Parathyroid adenoma (tissue), 2 donors: Measurements from ENCODE around the gene C1QTNF4.
A peak's percentile ranks its signal among the peaks of the same experiment; 100 is the strongest.

Source experiments
- H2AFZ ChIP-seq: fragments of 300-600 bp; sonication (generic); one replicate; pipeline ENCODE4 v1.7.0; 2017; ENCODE audit warnings: antibody characterized with exemption, mild to moderate bottlenecking
- H3K27ac ChIP-seq: fragments of 300-600 bp; sonication (generic); one replicate; pipeline ENCODE4 v1.7.0; 2017
- H3K27me3 ChIP-seq: fragments of 300-600 bp; sonication (generic); one replicate; pipeline ENCODE4 v1.7.0; 2017; ENCODE audit warnings: low read length; ENCODE audit not compliant: control insufficient read depth, insufficient read depth
- H3K36me3 ChIP-seq: fragments of 300-600 bp; sonication (generic); one replicate; pipeline ENCODE4 v1.7.0; 2017; ENCODE audit warnings: low read length; ENCODE audit not compliant: control insufficient read depth, insufficient read depth
- H3K4me1 ChIP-seq: fragments of 300-600 bp; sonication (generic); one replicate; pipeline ENCODE4 v1.7.0; 2017; ENCODE audit warnings: control low read depth
- H3K4me2 ChIP-seq: fragments of 300-600 bp; sonication (generic); one replicate; pipeline ENCODE4 v1.7.0; 2017; ENCODE audit warnings: low read length
- H3K4me3 ChIP-seq: fragments of 300-600 bp; sonication (generic); one replicate; pipeline ENCODE4 v1.7.0; 2017; ENCODE audit warnings: low read depth, low read length
- H3K79me2 ChIP-seq: fragments of 300-600 bp; sonication (generic); one replicate; pipeline ENCODE4 v1.7.0; 2017; ENCODE audit warnings: control low read depth
- H3K9ac ChIP-seq: fragments of 300-600 bp; sonication (generic); one replicate; pipeline ENCODE4 v1.7.0; 2017; ENCODE audit warnings: mild to moderate bottlenecking
- H3K9me3 ChIP-seq: fragments of 300-600 bp; sonication (generic); one replicate; pipeline ENCODE4 v1.7.0; 2017; ENCODE audit warnings: low read length; ENCODE audit not compliant: control insufficient read depth
- CTCF ChIP-seq: fragments of 300-600 bp; sonication (generic); IDR thresholded peaks from one replicate; pipeline ENCODE4 v1.7.0; 2017; ENCODE audit warnings: antibody characterized with exemption, mild to moderate bottlenecking
- donor health status: primary hyperparathyroidism.

C1QTNF4 gene

GRCh38 chr11:47570651-47571356 is 23.4 kb downstream of the C1QTNF4 start:
- no peak overlapping the region for H3K27ac ChIP-seq
- no peaks in the 10 kb centered on the region for H3K27me3 ChIP-seq
- TF ChIP-seq CTCF = no peak
- no peak overlapping the region for H3K4me2 ChIP-seq
- no peak overlapping the region for H2AFZ ChIP-seq
- H3K4me1 ChIP-seq = no peaks in the 10 kb centered on the region
- H3K9me3 ChIP-seq = no peaks in the 10 kb centered on the region
- no peak overlapping the region for H3K4me3 ChIP-seq
- H3K36me3 ChIP-seq = no peaks in the 10 kb centered on the region
- no peak overlapping the region for H3K9ac ChIP-seq
- peaks cover 4% of the 10 kb centered on the region for H3K79me2 ChIP-seq

- Histone ChIP-seq H3K27ac (no peak overlapping the region), H3K9ac (no peak overlapping the region), H3K4me1 (no peaks in the 10 kb centered on the region), H3K79me2 (peaks cover 6% of the 10 kb centered on the region), H3K36me3 (no peaks in the 10 kb centered on the region), H3K27me3 (no peaks in the 10 kb centered on the region), H3K9me3 (no peaks in the 10 kb centered on the region), H3K4me3 (no peak overlapping the region), H2AFZ (no peak overlapping the region), H3K4me2 (no peak overlapping the region)
- TF ChIP-seq CTCF = no peak
These were observed 24.6 kb downstream of the C1QTNF4 start for GRCh38 chr11:47569646-47570045.

- Histone ChIP-seq H3K9me3 (no peaks in the 10 kb centered on the region), H3K79me2 (peaks cover 6% of the 10 kb centered on the region), H3K36me3 (no peaks in the 10 kb centered on the region), H3K4me3 (peak overlapping the region; percentile 64), H3K27me3 (no peaks in the 10 kb centered on the region), H2AFZ (peak overlapping the region; percentile 87), H3K9ac (no peak overlapping the region), H3K27ac (no peak overlapping the region), H3K4me2 (peak overlapping the region; percentile 80), H3K4me1 (no peaks in the 10 kb centered on the region)
- TF ChIP-seq CTCF = no peak
These were observed 28.0 kb downstream of the C1QTNF4 start for GRCh38 chr11:47566149-47566698.

GRCh38 chr11:47565340-47566148 is 28.7 kb downstream of the C1QTNF4 start, which contains the start of gene PTPMT1:
Gene PTPMT1 (plus strand): TSS chr11:47565599. CDS start chr11:47565623, 24 bp downstream.
- Histone ChIP-seq H3K4me1 (no peaks in the 10 kb centered on the region), H3K9ac (peak within 1 kb of the TSS; percentile 53), H3K36me3 (no peaks in the 10 kb centered on the region), H3K79me2 (peaks cover 6% of the 10 kb centered on the region), H3K27me3 (no peaks in the 10 kb centered on the region), H3K4me3 (peak within 1 kb of the TSS; percentile 64), H3K4me2 (peak within 1 kb of the TSS; percentile 80), H3K9me3 (no peaks in the 10 kb centered on the region), H2AFZ (peak within 1 kb of the TSS; percentile 87), H3K27ac (peak within 1 kb of the TSS; percentile 56)
- TF ChIP-seq CTCF = no peak
